ENCODE data around the gene SERTAD1.

- TF ChIP-seq POLR2A (IDR thresholded peaks at IDR 0.05) (peak; percentile 19 to 69 (median 41)), CTCF (IDR thresholded peaks at IDR 0.05 in 8 of 11, conservative IDR thresholded peaks at IDR 0.05 in 3 of 11) (peak; percentile 81 to 95 (median 92)), POLR2AphosphoS5 (IDR thresholded peaks at IDR 0.05) (peak; percentile 92 to 96 (median 95))
Measured at GRCh38 chr19:40420766-40421765, 4.7 kb downstream of the SERTAD1 start.
